HG02678 (cell line): ENCODE results near the gene PEX3.

Experiments used
- ATAC-seq: cut with Tn5 transposase; IDR thresholded peaks from one replicate; pipeline ENCODE4 v1.9.1; 2021; ENCODE audit warnings: mild to moderate bottlenecking, moderate library complexity; ENCODE audit not compliant: unreplicated experiment

The PEX3 gene

GRCh38 chr6:143536461-143536865, 85.9 kb downstream of the PEX3 start:
- peak; percentile 74 for ATAC-seq

GRCh38 chr6:143536866-143537691, 86.5 kb downstream of the PEX3 start:
- ATAC-seq, result peak; percentile 71

- ATAC-seq, result no peak
Measured at GRCh38 chr6:143538374-143538773, 87.8 kb downstream of the PEX3 start.

- ATAC-seq, result no peak
Measured at GRCh38 chr6:143539106-143539505, 88.5 kb downstream of the PEX3 start.

- no peak for ATAC-seq
Measured at GRCh38 chr6:143539734-143540133, 89.1 kb downstream of the PEX3 start.

GRCh38 chr6:143540192-143540591, 89.6 kb downstream of the PEX3 start:
- no peak for ATAC-seq
